GM12873 (cell line): Measurements from ENCODE around the gene IL1RN.

Experiments
- TF ChIP-seq, protein P1 (sequence below): IDR thresholded peaks from 2 replicates; pipeline ENCODE4 v1.5.1; 2012; ENCODE audit warnings: low read depth, mild to moderate bottlenecking, moderate library complexity, low read length, control low read depth; ENCODE audit not compliant: insufficient read depth; ENCODE audit errors: missing control alignments

IL1RN gene

DNA sequence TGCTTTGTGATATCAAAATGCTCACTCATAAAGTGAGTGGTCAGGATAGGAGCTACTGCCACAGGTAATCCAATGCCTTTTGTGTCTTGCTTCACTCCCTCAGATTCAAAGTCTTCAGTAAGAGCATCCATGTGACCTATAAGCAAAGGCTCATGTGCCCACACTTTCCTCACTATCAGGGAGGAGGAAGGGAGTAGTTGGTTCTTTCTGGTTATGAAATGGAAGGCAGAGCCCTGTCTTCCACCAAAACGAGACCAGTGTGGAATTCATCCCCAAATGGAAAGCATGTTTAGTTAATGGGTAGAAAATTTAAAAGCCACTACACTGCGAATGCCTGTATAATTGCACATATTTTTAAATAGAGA lies 33.8 kb upstream of the IL1RN start:
- TF ChIP-seq, protein P1, sequence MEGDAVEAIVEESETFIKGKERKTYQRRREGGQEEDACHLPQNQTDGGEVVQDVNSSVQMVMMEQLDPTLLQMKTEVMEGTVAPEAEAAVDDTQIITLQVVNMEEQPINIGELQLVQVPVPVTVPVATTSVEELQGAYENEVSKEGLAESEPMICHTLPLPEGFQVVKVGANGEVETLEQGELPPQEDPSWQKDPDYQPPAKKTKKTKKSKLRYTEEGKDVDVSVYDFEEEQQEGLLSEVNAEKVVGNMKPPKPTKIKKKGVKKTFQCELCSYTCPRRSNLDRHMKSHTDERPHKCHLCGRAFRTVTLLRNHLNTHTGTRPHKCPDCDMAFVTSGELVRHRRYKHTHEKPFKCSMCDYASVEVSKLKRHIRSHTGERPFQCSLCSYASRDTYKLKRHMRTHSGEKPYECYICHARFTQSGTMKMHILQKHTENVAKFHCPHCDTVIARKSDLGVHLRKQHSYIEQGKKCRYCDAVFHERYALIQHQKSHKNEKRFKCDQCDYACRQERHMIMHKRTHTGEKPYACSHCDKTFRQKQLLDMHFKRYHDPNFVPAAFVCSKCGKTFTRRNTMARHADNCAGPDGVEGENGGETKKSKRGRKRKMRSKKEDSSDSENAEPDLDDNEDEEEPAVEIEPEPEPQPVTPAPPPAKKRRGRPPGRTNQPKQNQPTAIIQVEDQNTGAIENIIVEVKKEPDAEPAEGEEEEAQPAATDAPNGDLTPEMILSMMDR: no peak

GRCh38 chr2:113098041-113098440 lies 29.4 kb upstream of the IL1RN start:
- TF ChIP-seq, protein P1: no peak

DNA sequence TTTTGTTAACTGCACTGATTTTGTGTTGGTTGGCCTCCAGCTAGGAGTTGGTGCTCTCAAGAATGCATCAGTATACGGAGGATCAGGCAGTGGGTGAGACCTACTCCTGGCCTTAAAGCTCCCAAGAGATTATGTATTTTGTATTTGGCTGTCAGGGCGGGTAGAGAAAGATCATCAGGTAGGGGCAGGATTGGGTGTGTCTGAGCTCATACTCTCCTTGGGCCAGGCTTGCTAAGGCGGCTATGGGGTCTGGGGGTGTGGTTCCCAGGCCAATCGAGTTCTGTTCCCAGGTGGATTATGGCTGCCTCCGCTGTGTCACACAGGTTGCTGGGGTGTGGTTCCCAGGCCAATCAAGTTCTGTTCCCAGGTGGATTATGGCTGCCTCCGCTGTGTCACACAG lies 28.9 kb upstream of the IL1RN start:
- TF ChIP-seq, protein P1: no peak

- TF ChIP-seq, protein P1: no peak
These were observed 25.3 kb upstream of the IL1RN start for GRCh38 chr2:113102133-113102532.

DNA sequence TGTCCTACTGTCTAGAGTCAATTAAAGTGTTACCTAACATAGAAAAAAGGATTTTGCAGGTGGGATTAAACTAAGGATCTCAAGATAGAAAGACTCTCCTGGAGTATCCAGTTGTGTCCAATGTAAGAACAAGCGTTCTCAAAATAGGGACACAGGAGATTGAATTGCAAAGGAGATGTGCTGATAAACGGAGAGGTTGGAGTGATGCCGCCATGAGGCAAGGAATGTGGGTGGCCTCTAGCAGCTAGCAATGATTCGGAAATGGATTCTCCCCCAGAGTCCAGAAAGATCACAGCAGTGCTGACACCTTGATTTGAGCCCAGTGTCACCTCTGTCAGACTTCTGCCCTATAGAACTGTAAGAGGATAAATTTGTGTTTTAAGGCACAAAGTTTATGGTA lies 24.1 kb upstream of the IL1RN start:
- TF ChIP-seq, protein P1: no peak

GRCh38 chr2:113104054-113104611 lies 23.3 kb upstream of the IL1RN start:
- TF ChIP-seq, protein P1: no peak

GRCh38 chr2:113105047-113105785 lies 22.2 kb upstream of the IL1RN start:
- TF ChIP-seq, protein P1: no peak
